GM06990 (cell line): ENCODE measurements around the gene NID1.
"Not testable (repeated sequence)": the region's sequence is repeated elsewhere in the genome, so short reads cannot be mapped to it uniquely, and the experiment has no call there.

ENCODE experiments used
- DNase-seq: peaks from one replicate; pipeline ENCODE4 v3.0.0-alpha.2; 2011; ENCODE audit not compliant: insufficient read length; ENCODE audit errors: extremely low read depth
- H3K27me3 ChIP-seq: replicated peaks from 2 replicates; pipeline ENCODE4 v1.6.0; 2011; ENCODE audit warnings: low read length; ENCODE audit not compliant: control insufficient read depth, insufficient read depth
- H3K36me3 ChIP-seq: 2 replicates; pipeline ENCODE4 v1.5.1; 2011; ENCODE audit warnings: low read length; ENCODE audit not compliant: control insufficient read depth, insufficient read depth
- H3K4me3 ChIP-seq: replicated peaks from 2 replicates; pipeline ENCODE4 v1.5.1; 2011; ENCODE audit warnings: low read depth, mild to moderate bottlenecking, control low read depth, low read length
- TF ChIP-seq, protein P1 (sequence below): IDR thresholded peaks from 2 replicates; pipeline ENCODE4 v1.5.1; 2011; ENCODE audit warnings: low read length, control low read depth, mild to moderate bottlenecking, inconsistent platforms; ENCODE audit not compliant: insufficient read depth, poor library complexity, severe bottlenecking

Gene NID1

DNA sequence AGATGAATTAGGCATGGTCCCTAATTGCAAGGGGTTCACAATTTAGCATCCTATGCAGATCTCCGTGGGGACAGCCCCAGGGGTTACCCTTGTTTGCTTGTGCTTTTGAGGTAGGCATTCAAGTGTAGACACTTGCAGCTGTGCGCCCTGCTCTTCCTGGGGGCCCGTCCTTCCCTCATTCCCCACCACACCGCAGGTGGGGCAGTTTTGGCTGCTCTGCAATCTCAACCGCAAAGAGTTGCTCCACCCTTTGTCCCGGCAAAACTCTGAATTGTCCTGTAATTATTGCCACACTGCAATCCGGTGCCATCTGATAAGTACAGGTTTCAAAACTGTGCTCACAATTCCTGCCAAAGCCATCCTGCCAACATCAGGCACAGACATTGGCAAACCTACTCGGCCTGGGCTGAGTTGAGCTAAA, 132.8 kb downstream of the NID1 start:
- TF ChIP-seq, protein P1, sequence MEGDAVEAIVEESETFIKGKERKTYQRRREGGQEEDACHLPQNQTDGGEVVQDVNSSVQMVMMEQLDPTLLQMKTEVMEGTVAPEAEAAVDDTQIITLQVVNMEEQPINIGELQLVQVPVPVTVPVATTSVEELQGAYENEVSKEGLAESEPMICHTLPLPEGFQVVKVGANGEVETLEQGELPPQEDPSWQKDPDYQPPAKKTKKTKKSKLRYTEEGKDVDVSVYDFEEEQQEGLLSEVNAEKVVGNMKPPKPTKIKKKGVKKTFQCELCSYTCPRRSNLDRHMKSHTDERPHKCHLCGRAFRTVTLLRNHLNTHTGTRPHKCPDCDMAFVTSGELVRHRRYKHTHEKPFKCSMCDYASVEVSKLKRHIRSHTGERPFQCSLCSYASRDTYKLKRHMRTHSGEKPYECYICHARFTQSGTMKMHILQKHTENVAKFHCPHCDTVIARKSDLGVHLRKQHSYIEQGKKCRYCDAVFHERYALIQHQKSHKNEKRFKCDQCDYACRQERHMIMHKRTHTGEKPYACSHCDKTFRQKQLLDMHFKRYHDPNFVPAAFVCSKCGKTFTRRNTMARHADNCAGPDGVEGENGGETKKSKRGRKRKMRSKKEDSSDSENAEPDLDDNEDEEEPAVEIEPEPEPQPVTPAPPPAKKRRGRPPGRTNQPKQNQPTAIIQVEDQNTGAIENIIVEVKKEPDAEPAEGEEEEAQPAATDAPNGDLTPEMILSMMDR, result no peak
- no peaks in the 10 kb centered on the region for H3K27me3 ChIP-seq
- DNase-seq, result no peak
- no peaks in the 10 kb centered on the region for H3K36me3 ChIP-seq
- H3K4me3 ChIP-seq, result no peak overlapping the region

DNA sequence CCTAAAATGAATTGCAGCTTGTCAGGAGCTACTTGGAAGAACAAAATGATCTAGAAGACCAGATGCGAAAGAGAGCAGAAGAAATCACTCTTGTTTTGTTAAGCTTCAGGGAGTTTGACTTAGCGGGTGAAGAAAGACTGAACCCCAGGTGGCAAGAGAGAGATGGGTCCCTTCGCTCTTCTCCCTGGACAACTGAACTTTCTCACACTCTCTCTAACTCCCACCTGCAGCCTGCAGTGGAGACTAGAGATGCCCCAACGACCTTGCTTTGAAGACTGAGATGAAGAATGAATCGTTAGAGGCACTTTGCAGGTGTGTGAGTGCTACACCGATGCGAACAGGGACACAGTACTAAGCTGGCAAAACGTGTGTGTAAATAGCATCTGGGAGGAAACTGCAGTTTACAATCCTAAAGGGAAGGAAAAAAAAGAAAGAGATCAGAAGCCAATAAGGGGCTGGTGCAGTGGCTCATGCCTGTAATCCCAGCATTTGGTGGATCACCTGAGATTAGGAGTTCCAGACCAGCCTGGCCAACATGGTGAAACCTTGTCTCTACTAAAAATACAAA, 133.6 kb downstream of the NID1 start:
- Histone ChIP-seq H3K36me3 (no peaks in the 10 kb centered on the region), H3K27me3 (no peaks in the 10 kb centered on the region), H3K4me3 (no peak overlapping the region)
- no peak for DNase-seq
- TF ChIP-seq, protein P1, result no peak

DNA sequence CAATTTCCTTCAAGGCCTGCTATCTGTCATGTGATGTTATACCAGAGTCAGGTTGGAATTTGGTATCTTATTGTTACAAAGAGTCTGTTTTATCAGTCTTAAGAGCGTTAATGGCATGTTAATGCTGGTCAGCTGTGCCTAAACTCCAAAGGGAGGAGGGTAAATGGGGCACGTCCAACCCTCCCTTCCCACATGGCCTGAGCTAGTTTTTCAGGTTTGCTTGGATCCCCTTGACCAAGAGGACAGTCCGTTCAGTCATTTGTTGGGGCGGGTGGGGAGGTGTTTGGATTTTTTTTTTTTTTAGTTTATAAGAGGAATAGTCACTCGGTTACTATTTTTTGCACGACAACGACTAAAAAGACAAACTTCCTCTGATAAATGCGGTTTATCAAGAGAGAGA, 134.3 kb downstream of the NID1 start:
- TF ChIP-seq, protein P1, result no peak
- no peaks in the 10 kb centered on the region for H3K27me3 ChIP-seq
- DNase-seq, result no peak
- H3K4me3 ChIP-seq, result no peak overlapping the region
- H3K36me3 ChIP-seq, result no peaks in the 10 kb centered on the region

DNA sequence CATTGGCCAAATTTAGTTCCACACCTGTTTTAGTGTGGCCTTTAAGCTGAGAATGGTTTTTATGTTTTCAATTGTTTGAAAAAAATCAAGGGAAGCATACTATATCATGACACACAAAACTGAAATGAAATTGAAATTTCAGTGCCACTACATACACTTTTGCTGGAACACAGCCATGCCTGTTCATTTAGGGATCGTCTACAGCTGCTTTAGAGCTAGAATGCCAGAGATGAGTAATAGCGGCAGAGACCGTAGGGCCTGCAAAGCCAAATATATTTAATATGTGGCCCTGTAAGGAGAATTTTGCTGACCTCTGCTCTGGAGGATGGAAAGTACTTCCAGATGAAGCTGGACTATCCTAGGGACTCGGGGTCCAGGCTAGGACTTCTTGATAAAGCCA, 135.7 kb downstream of the NID1 start:
- Histone ChIP-seq H3K4me3 (no peak overlapping the region), H3K36me3 (no peaks in the 10 kb centered on the region), H3K27me3 (no peaks in the 10 kb centered on the region)
- DNase-seq, result no peak
- TF ChIP-seq, protein P1, result no peak

DNA sequence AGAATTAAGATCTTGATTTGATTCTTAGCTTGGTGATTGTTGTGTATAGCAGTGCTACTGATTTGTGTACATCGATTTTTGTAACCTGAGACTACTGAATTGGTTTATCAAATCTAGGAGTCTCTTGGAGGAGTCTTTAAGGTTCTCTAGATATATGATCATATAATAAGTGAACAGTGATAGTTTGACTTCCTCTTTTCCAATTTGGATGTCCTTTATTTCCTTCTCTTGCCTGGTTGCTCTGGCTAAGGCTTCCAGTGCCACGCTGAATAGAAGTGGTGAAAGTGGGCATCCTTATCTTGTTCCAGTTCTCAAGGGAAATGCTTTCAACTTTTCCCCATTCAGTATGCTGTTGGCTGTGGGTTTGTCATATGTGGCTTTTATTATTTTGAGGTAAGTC, 136.7 kb downstream of the NID1 start:
- TF ChIP-seq, protein P1, result no peak
- DNase-seq, result no peak
- no peaks in the 10 kb centered on the region for H3K27me3 ChIP-seq

DNA sequence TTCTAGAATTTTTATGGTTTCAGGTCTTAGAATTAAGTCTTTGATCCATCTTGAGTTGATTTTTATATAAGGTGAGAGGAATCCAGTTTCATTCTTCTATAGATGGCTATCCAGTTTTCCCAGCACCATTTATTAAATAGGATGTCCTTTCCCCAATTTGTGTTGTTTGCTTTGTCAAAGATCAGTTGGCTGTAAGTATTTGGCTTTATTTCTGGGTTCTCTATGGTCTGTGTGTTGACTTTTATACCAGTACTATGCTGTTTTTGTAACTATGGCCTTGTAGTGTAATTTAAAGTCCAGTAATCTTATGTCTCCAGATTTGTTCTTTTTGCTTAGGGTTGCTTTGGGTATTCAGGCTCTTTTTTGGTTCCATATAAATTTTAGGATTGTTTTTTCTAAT, 137.3 kb downstream of the NID1 start:
- H3K27me3 ChIP-seq, DNase-seq, H3K4me3 ChIP-seq, H3K36me3 ChIP-seq: not testable (repeated sequence)

More for the DNA sequence above, 136.7 kb downstream of the NID1 start:
- Histone ChIP-seq H3K4me3 (no peak overlapping the region), H3K36me3 (no peaks in the 10 kb centered on the region)
